NCI-H1048 (cell line): Measurements from ENCODE around the gene TRIM28.

Experiments
- DNase-seq: peaks from one replicate; lab custom pipeline; 2025; lab: John Stamatoyannopoulos, UW

Gene TRIM28

GRCh38 chr19:58549664-58550361 lies 5.9 kb downstream of the TRIM28 start:
- DNase-seq, result no peak

GRCh38 chr19:58550362-58551122 lies 6.7 kb downstream of the TRIM28 start:
- DNase-seq, result no peak

DNA sequence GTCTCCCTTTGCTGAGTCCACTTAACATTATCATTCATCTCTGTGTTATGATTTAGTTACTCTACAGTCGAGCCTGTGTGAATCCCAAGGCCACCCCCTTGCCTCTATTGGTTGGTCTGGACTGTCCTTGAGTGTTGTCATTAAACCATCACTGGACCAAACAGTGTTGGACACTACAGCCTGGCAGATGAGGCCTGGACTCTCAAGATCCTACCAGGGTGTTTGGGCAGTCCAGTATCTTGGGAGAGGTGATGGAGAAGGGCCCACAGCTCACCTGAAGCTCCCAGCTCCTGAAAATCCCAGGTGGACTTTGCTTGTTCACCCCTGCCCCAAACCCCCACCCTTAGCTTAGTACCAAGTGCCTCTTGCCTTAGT lies 7.2 kb downstream of the TRIM28 start:
- DNase-seq, result no peak

- DNase-seq, result no peak
Measured at GRCh38 chr19:58551577-58552471, 8.0 kb downstream of the TRIM28 start.

GRCh38 chr19:58552655-58553054 lies 8.8 kb downstream of the TRIM28 start:
- DNase-seq, result no peak

DNA sequence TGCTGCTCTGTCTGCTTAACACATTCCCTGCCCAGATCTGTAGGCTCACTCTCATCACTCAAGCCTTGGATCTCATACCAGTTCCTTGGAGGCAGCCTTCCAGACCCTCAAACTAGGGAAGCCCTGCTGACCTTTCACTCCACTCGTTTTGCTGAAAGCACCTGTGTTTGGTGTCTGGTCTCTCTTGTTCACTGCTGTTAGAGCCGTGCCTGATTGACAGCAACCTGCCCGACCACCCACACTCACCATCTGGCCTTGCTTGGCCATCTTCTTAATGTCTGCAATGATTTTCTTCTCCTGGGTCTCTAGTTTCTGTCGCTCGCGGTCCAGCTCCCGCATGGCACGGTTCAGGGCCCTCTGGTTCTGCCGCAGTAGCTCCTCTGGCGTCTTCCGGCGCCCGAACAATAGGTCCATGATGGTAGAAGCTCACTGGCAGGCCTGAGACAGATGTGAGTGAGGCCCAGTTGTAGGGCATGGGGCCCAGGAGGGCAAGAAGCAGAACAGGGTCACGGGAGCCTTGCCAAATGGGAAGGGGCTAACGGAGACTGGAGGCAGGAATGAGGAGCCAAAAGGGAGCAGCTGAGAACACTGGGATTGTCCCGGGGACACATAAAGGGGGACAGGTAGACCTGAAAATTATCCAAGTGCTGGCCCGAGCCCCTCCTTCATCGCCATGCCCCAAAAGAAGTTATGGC lies 10.1 kb downstream of the TRIM28 start:
- no peak for DNase-seq

- no peak for DNase-seq
Measured at GRCh38 chr19:58554494-58555368, 10.9 kb downstream of the TRIM28 start, which contains the start of gene CHMP2A. CHMP2A (minus strand) TSS chr19:58555105; CDS start chr19:58554212, 893 bp downstream.

DNA sequence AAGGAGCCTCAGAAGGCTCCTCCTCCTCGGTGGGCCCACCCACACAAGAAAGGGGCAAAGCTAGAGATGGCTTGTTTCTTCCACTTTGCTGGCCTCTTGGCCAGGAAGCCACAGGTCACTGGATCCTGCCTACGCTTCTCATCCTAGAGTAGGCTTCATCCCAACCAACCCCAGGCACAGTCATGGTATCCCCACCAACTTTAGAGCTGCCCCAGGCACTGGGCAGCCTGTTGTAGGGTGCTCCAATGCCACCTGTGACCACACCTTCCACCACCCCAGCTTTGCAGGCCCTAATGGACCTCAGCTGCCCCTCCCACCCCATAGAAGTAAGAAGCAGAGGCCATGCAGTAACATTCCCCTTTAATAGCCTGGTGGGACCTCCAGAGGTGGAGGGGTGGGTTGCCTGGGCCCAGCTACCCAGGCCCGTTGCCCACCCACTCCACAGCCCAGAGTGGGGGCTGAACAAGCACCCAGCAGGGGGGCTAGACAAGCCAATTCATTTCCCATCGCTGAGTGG lies 11.6 kb downstream of the TRIM28 start:
- no peak for DNase-seq

GRCh38 chr19:58555920-58556621 lies 12.2 kb downstream of the TRIM28 start:
- no peak for DNase-seq

- DNase-seq, result no peak
Measured at GRCh38 chr19:58556622-58557220, 12.9 kb downstream of the TRIM28 start.

GRCh38 chr19:58557221-58558065 lies 13.6 kb downstream of the TRIM28 start:
- DNase-seq, result no peak

DNA sequence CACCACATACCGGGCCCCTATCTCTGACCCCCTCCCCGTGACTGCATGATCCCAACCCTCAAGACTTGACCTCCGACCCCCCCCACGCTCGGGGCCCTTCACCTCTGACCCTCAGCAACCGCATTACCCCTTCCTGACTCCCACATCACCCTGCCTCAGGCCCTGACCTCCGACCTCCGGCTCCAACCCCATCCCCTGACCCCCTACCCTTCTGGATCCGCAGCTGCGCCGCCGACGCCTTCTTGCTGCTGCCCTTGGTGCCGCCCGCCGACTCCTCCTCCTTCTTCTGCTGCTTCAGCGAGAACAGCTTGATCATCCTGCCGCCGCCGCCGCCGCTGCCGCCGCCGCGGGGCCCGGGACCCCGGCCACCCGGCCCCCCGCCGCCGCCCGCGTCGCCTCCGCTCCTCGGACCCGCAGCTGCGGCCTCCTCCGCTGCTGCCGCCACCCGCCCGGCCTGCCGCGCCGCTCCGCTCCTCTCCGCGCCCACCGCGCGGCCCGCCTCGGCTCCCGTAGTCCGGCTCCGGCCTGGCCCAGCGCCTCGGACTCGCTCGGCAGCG lies 14.3 kb downstream of the TRIM28 start, which contains the start of gene UBE2M:
TSS of gene UBE2M (minus strand) at position 546 of the 557 bp plus-strand sequence. CDS start at position 316, 230 bp downstream.
- no peak for DNase-seq

DNA sequence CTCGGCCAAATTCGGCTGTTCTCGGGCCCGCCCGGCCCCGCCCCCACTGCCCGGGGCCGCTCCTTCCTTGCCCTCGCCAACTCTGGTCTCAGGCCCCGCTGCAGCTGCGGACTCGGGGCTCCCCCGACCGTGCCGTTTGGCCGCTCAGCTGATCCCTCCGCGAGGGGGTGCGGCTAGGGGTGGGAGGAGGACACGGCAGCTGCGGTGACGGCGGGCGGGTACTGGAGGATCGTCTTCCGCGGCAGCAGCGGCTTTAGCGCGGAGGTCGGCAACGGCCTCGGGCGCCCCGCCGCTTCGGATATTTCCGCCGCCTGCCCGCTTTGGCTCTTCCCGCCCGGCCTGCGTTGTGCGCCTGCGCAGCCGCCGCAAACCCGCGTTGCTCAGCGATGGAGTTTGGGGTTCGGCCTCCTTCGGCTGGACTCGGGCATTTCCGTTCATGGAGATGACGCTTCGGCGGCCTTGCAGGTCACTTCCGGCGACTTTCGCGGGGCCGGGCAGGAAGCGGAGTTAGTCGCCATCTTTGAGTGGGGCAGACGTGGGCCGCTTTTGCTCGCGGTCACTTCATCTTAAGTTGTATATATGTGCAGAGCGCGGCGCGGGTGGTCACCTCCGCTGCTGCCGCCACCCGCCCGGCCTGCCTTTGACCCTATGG lies 14.9 kb downstream of the TRIM28 start:
- DNase-seq, result no peak

DNA sequence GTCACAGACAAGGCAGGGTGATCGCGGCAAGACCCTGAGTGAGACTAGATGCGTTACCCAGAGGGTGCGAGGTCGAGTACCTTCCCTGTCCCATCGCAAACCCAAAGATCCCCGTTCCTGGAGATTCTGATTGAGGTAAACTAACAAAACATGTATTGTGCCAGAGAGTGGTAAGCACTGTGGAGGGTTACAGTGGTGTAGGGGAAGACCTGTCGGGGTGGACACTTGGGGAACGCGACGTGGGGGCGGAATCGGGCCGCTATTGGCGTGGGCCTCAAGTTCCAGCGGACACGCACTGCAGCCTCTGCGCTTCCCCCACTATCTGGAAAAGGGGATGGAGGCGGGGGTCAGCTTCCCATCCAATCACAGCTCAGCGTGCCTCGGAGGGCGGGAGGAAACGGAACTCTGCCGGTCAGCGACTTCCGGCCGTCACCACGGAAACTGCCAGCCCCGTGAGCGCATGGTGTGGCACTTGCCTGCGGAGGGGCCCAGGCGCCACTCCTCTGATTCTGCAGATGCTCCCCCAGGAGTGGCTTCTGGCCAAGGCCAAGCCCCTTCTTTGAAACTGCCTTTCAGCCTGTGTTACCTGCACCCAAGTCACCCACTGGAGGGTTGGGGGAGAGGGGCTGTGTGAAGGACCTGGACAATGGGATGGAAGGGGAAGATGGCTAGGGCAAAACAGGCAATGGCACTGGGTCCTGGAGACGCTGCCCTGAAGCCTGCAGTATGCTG lies 15.6 kb downstream of the TRIM28 start:
- no peak for DNase-seq

DNA sequence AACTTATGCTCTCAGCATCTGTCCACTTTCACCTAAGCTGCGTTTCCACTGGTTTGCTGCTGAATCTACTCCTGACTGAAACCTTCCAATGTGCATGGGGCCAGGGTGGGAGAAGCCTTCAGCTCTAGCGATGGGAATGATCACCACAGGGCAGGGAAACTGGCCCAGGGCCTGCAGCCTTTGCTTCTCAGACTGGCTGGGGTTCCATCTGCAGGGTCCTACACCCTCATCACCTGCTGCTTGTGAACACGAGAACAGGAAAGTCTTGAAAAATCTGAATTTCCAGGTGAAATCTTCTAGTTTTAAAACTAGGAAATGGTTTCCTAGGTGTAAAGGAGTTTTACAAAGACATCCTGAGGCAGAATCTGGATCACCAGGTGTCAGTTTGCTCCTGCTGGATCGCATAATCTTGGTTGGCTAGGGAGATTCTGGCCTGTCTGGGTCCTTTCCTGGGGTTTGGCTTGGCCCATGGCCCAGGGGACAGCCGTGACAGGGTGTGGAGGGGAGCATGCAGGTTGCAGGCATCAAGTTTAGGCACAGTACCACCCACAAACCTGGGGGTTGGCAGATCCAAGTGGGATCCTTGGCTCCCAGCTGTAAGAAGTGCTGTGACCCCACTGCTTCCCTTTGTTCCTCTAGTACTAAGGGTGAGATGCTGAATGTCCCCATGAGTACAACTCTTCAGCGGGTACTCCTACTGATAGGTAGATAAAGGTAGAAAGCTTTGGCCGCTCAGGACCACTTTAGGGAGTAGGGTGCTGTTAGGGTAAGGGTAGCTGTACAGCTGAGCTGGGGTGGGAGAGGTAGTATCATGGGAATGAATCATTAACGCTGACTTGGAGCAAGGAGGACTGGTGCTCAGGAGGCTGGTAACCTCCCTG lies 16.4 kb downstream of the TRIM28 start:
- DNase-seq, result no peak

DNA sequence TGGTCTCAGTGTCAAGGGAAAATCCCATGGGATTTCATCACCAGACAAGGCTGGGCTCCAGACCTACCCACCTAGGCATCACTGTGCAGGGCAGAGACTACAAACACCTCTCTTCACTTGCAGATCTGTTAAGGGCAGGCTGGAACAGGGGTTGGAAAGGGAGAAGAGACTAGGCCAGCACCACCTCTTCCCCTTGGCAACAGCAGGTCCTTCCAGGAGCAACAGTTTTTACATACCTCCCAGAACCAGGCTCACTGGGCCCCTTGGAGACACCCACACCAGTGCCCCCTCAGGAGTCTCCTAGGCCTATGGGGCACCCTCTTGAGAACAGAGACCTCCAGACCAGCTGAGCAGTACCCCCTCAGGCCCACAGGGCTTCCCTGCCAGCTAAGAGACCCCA lies 17.1 kb downstream of the TRIM28 start:
- DNase-seq, result no peak
